ENCODE data around the gene PHF21B. TPM values are rescaled to one million over a fixed set of nuclear protein-coding genes. Genes with fewer than 3 reads are reported as not detected.

The PHF21B gene
- polyA plus RNA-seq, 1 donor (not counting 4 experiments of a cell fraction or from before 2014, with no cell fraction given) = not detected

GRCh38 chr22:44837481-44837880 lies 172.3 kb downstream of the PHF21B start:
- no peaks in the 10 kb centered on the region for H3K4me1 ChIP-seq (ENCODE audit: control insufficient read depth, extremely low read depth, insufficient read depth, low read length)
- H3K27ac ChIP-seq (ENCODE audit: control insufficient read depth, insufficient read depth, low read length) = no peak overlapping the region
- no peak overlapping the region for H3K4me3 ChIP-seq (ENCODE audit: control insufficient read depth in 2 of 3, extremely low read depth in 1 of 3, insufficient read depth in 2 of 3, low read depth in 1 of 3, low read length in 3 of 3)
- no peak for FAIRE-seq
- H3K9me1 ChIP-seq (ENCODE audit: control insufficient read depth, extremely low read depth, insufficient read depth, low read length) = no peaks in the 10 kb centered on the region
- TF ChIP-seq CTCF (optimal IDR thresholded peaks at IDR 0.05 in 1 of 3, IDR thresholded peaks at IDR 0.05 in 1 of 3, conservative IDR thresholded peaks at IDR 0.05 in 1 of 3; ENCODE audit: extremely low read depth in 1 of 3, insufficient read depth in 2 of 3, low read length in 3 of 3) (no peak), EZH2 (IDR thresholded peaks at IDR 0.05; ENCODE audit: low read length) (no peak)
- H3K4me2 ChIP-seq (ENCODE audit: control insufficient read depth, extremely low read depth, insufficient read depth, low read depth, low read length) = no peak overlapping the region
- no peaks in the 10 kb centered on the region for H4K20me1 ChIP-seq (ENCODE audit: control insufficient read depth, extremely low read depth, insufficient read depth, low read length)
- H3K79me2 ChIP-seq (ENCODE audit: control insufficient read depth, insufficient read depth, low read length) = no peaks in the 10 kb centered on the region
- H3K9ac ChIP-seq (ENCODE audit: control insufficient read depth, extremely low read depth, insufficient read depth, low read length) = no peak overlapping the region
- H3K9me3 ChIP-seq (ENCODE audit: control insufficient read depth, low read depth, low read length) = peaks cover 2% of the 10 kb centered on the region
- no peaks in the 10 kb centered on the region for H3K27me3 ChIP-seq (ENCODE audit: control insufficient read depth, extremely low read depth, insufficient read depth, low read length)
- peaks cover 6 to 15% of the 10 kb centered on the region in 2 experiments for H3K36me3 ChIP-seq (ENCODE audit: control insufficient read depth in 2 of 2, extremely low read depth in 1 of 2, insufficient read depth in 2 of 2, low read length in 2 of 2)
- no peak for DNase-seq (ENCODE audit: low read depth, low spot score)
- no peak overlapping the region for H2AFZ ChIP-seq (ENCODE audit: control insufficient read depth, low read length)
- dilution Hi-C loops (cut with MboI; ENCODE audit: extremely low pct_ligation_motif_present, low sequenced_read_pairs) = no loop called here

GRCh38 chr22:44834065-44834464 lies 175.7 kb downstream of the PHF21B start:
- no peaks in the 10 kb centered on the region for H3K9me1 ChIP-seq (ENCODE audit: control insufficient read depth, extremely low read depth, insufficient read depth, low read length)
- H3K9me3 ChIP-seq (ENCODE audit: control insufficient read depth, low read depth, low read length) = peaks cover 2% of the 10 kb centered on the region
- FAIRE-seq (no peak), DNase-seq (ENCODE audit: low read depth, low spot score) (no peak)
- dilution Hi-C loops (cut with MboI; ENCODE audit: extremely low pct_ligation_motif_present, low sequenced_read_pairs) = no loop called here
- H3K36me3 ChIP-seq (ENCODE audit: control insufficient read depth in 2 of 2, extremely low read depth in 1 of 2, insufficient read depth in 2 of 2, low read length in 2 of 2) = peaks cover 6 to 13% of the 10 kb centered on the region in 2 experiments
- H4K20me1 ChIP-seq (ENCODE audit: control insufficient read depth, extremely low read depth, insufficient read depth, low read length) = no peaks in the 10 kb centered on the region
- H3K4me1 ChIP-seq (ENCODE audit: control insufficient read depth, extremely low read depth, insufficient read depth, low read length) = no peaks in the 10 kb centered on the region
- H3K4me2 ChIP-seq (ENCODE audit: control insufficient read depth, extremely low read depth, insufficient read depth, low read depth, low read length) = no peak overlapping the region
- H3K9ac ChIP-seq (ENCODE audit: control insufficient read depth, extremely low read depth, insufficient read depth, low read length) = no peak overlapping the region
- H3K27ac ChIP-seq (ENCODE audit: control insufficient read depth, insufficient read depth, low read length) = no peak overlapping the region
- no peak overlapping the region for H3K4me3 ChIP-seq (ENCODE audit: control insufficient read depth in 2 of 3, extremely low read depth in 1 of 3, insufficient read depth in 2 of 3, low read depth in 1 of 3, low read length in 3 of 3)
- no peak overlapping the region for H2AFZ ChIP-seq (ENCODE audit: control insufficient read depth, low read length)
- no peak for TF ChIP-seq EZH2 (IDR thresholded peaks at IDR 0.05; ENCODE audit: low read length)
- no peak for TF ChIP-seq CTCF (optimal IDR thresholded peaks at IDR 0.05 in 1 of 3, IDR thresholded peaks at IDR 0.05 in 1 of 3, conservative IDR thresholded peaks at IDR 0.05 in 1 of 3; ENCODE audit: extremely low read depth in 1 of 3, insufficient read depth in 2 of 3, low read length in 3 of 3)
- no peaks in the 10 kb centered on the region for H3K27me3 ChIP-seq (ENCODE audit: control insufficient read depth, extremely low read depth, insufficient read depth, low read length)
- H3K79me2 ChIP-seq (ENCODE audit: control insufficient read depth, insufficient read depth, low read length) = no peaks in the 10 kb centered on the region

Measured in keratinocyte (primary cell).